Globus pallidus (tissue), 1 donor: Measurements from ENCODE around the gene LUC7L.
A peak's percentile ranks its signal among the peaks of the same experiment; 100 is the strongest.
"Not testable (repeated sequence)": the region's sequence is repeated elsewhere in the genome, so short reads cannot be mapped to it uniquely, and the experiment has no call there.

Source experiments
- DNase-seq: peaks from one replicate; pipeline ENCODE4 v3.0.0-alpha.2; 2015; ENCODE audit warnings: low spot score

LUC7L gene

GRCh38 chr16:263944-264343 is 34.7 kb upstream of the LUC7L start:
- DNase-seq, result no peak

- DNase-seq, result no peak
Observed at GRCh38 chr16:263182-263774, 34.0 kb upstream of the LUC7L start.

GRCh38 chr16:262121-262745 is 33.0 kb upstream of the LUC7L start:
- DNase-seq, result no peak

- DNase-seq, result no peak
Observed at GRCh38 chr16:261031-261691, 31.9 kb upstream of the LUC7L start.

- no peak for DNase-seq
Observed at GRCh38 chr16:260326-260725, 31.1 kb upstream of the LUC7L start.

GRCh38 chr16:259814-260253 is 30.6 kb upstream of the LUC7L start:
- DNase-seq, result no peak

- DNase-seq, result no peak
Observed at GRCh38 chr16:259226-259625, 30.0 kb upstream of the LUC7L start.

GRCh38 chr16:258091-258490 is 28.8 kb upstream of the LUC7L start:
- not testable (repeated sequence) for DNase-seq

GRCh38 chr16:255183-255582 is 25.9 kb upstream of the LUC7L start:
- DNase-seq, result no peak

- no peak for DNase-seq
Observed at GRCh38 chr16:254461-254860, 25.2 kb upstream of the LUC7L start.

GRCh38 chr16:253833-254232 is 24.6 kb upstream of the LUC7L start:
- no peak for DNase-seq

GRCh38 chr16:252366-253337 is 23.4 kb upstream of the LUC7L start:
- no peak for DNase-seq

GRCh38 chr16:249431-249830 is 20.2 kb upstream of the LUC7L start:
- DNase-seq, result no peak

- DNase-seq, result no peak
Observed at GRCh38 chr16:247027-247426, 17.8 kb upstream of the LUC7L start.

GRCh38 chr16:245105-245504 is 15.9 kb upstream of the LUC7L start:
- DNase-seq, result no peak

GRCh38 chr16:243348-243747 is 14.1 kb upstream of the LUC7L start:
- no peak for DNase-seq

GRCh38 chr16:242281-242680 is 13.0 kb upstream of the LUC7L start:
- DNase-seq, result no peak

GRCh38 chr16:240559-240958 is 11.3 kb upstream of the LUC7L start:
- no peak for DNase-seq

GRCh38 chr16:239948-240277 is 10.7 kb upstream of the LUC7L start:
- peak; percentile 71 for DNase-seq

- peak; percentile 92 for DNase-seq
Observed at GRCh38 chr16:234468-235305, 5.4 kb upstream of the LUC7L start, which contains the start of gene FAM234A. FAM234A (plus strand) TSS chr16:234821; CDS start chr16:254414, 19,593 bp downstream.

- DNase-seq, result no peak
Observed at GRCh38 chr16:230949-231348, 1.7 kb upstream of the LUC7L start.
